SK-N-SH (cell line): ENCODE data around the gene FLCN. TPM values are rescaled to one million over a fixed set of nuclear protein-coding genes. Genes with fewer than 3 reads are reported as not detected.

Experiments used
- CTCF ChIA-PET: fragments of 300-600, 350-600 bp; formaldehyde crosslinking; extraction: SDS; loops from one replicate; lab custom pipeline; 2021; lab: Yijun Ruan, JAX
- POLR2A ChIA-PET: fragments of 350-600 bp; sonication (Branson Sonifier 250); formaldehyde crosslinking; extraction: SDS; loops from one replicate; lab custom pipeline; 2020; ENCODE audit warnings: antibody characterized with exemption, inconsistent platforms; lab: Yijun Ruan, JAX
- DNase-seq: peaks from one replicate; pipeline ENCODE4 v3.0.0; 2012
- H2AFZ ChIP-seq: fragments of 200-600 bp; sonication (generic); 2 replicates; pipeline ENCODE4 v1.8.1; 2016; ENCODE audit warnings: antibody characterized with exemption, mild to moderate bottlenecking, low read depth
- H3F3A ChIP-seq: fragments of 200-600 bp; sonication (generic); replicated peaks from 2 replicates; pipeline ENCODE3; 2016; ENCODE audit warnings: antibody characterized with exemption, mild to moderate bottlenecking; ENCODE audit not compliant: insufficient read depth
- H3K27ac ChIP-seq, 2 experiments: fragments of 200-500 bp in 1 of 2; fragments of 200-600 bp in 1 of 2; sonication (Bioruptor generic) in 1 of 2; sonication (generic), shearing (Covaris generic) in 1 of 2; 2 replicates each; pipeline versions ENCODE4 v1.5.1 to v1.6.1; 2014 to 2016; ENCODE audit warnings: low read depth in 2 of 2, inconsistent platforms in 1 of 2, low read length in 1 of 2, mild to moderate bottlenecking in 1 of 2, mixed read lengths in 1 of 2
- H3K27me3 ChIP-seq: fragments of 200-600 bp; sonication (generic), shearing (Covaris generic); 2 replicates; pipeline ENCODE4 v1.6.1; 2016; ENCODE audit warnings: mixed run types; ENCODE audit not compliant: insufficient read depth
- H3K36me3 ChIP-seq, 2 experiments: fragments of 200-500 bp in 1 of 2; fragments of 200-600 bp in 1 of 2; sonication (Bioruptor generic) in 1 of 2; sonication (generic) in 1 of 2; replicated peaks in 1 of 2; 2 replicates each; pipeline versions ENCODE3 to v1.5.1; 2014 to 2016; ENCODE audit warnings: low read length in 1 of 2, mild to moderate bottlenecking in 1 of 2; ENCODE audit not compliant: insufficient read depth in 2 of 2, control insufficient read depth in 1 of 2
- H3K4me1 ChIP-seq, 2 experiments: fragments of 200-500 bp in 1 of 2; fragments of 200-600 bp in 1 of 2; sonication (Bioruptor generic) in 1 of 2; sonication (generic), shearing (Covaris generic) in 1 of 2; 2 replicates each; pipeline versions ENCODE4 v1.5.1 to v1.6.1; 2014 to 2016; ENCODE audit warnings: low read depth in 1 of 2, low read length in 1 of 2, mixed run types in 1 of 2; ENCODE audit not compliant: insufficient read depth in 2 of 2, control insufficient read depth in 1 of 2
- H3K4me2 ChIP-seq: fragments of 200-600 bp; sonication (generic), shearing (Covaris generic); 2 replicates; pipeline ENCODE4 v1.6.1; 2017; ENCODE audit warnings: mixed run types
- H3K4me3 ChIP-seq, 2 experiments: fragments of 200-500 bp in 1 of 2; fragments of 200-600 bp in 1 of 2; sonication (Bioruptor generic) in 1 of 2; sonication (generic), shearing (Covaris generic) in 1 of 2; 2 replicates each; pipeline versions ENCODE4 v1.5.1 to v1.8.1; 2014 to 2016; ENCODE audit warnings: low read depth in 2 of 2, inconsistent platforms in 1 of 2, low read length in 1 of 2, mild to moderate bottlenecking in 1 of 2, mixed read lengths in 1 of 2, moderate library complexity in 1 of 2
- H3K79me2 ChIP-seq: fragments of 200-600 bp; sonication (generic); 2 replicates; pipeline ENCODE4 v1.8.1; 2017; ENCODE audit warnings: mild to moderate bottlenecking; ENCODE audit not compliant: insufficient read depth
- H3K9ac ChIP-seq: fragments of 200-600 bp; sonication (generic); 2 replicates; pipeline ENCODE4 v1.6.1; 2017; ENCODE audit warnings: mixed run types
- H3K9me2 ChIP-seq: fragments of 200-600 bp; sonication (generic); 2 replicates; pipeline ENCODE4 v1.6.1; 2017; ENCODE audit warnings: mixed run types
- H3K9me3 ChIP-seq: fragments of 200-600 bp; sonication (generic); 2 replicates; pipeline ENCODE4 v1.6.1; 2017; ENCODE audit warnings: mixed run types, mild to moderate bottlenecking, moderate library complexity
- H4K20me1 ChIP-seq: fragments of 200-600 bp; sonication (generic); 2 replicates; pipeline ENCODE4 v1.6.1; 2017; ENCODE audit warnings: mild to moderate bottlenecking, mixed run types; ENCODE audit not compliant: insufficient read depth
- CHD2 ChIP-seq: fragments of 150-350 bp; IDR thresholded peaks from 2 replicates; pipeline ENCODE4 v1.6.1; 2018; ENCODE audit warnings: low read length; ENCODE audit not compliant: partially characterized antibody
- CTCF ChIP-seq: fragments of 200-600 bp; sonication (generic); IDR thresholded peaks from 2 replicates; pipeline ENCODE4 v1.6.1; 2017; ENCODE audit warnings: antibody characterized with exemption, mild to moderate bottlenecking, moderate library complexity
- EZH2phosphoT487 ChIP-seq: fragments of 200-600 bp; sonication (generic); IDR thresholded peaks from 2 replicates; pipeline ENCODE4 v1.6.1; 2017; ENCODE audit warnings: low read depth, mixed run types, mild to moderate bottlenecking, antibody characterized with exemption, moderate library complexity, borderline replicate concordance
- FOXJ3 ChIP-seq: sonication (generic); formaldehyde crosslinking; IDR thresholded peaks from 2 replicates; pipeline ENCODE4 v1.5.1; 2020; ENCODE audit warnings: mild to moderate bottlenecking, missing genetic modification reagents
- FOXM1 ChIP-seq: IDR thresholded peaks from 2 replicates; pipeline ENCODE4 v1.4.0; 2012; ENCODE audit warnings: low read depth, mild to moderate bottlenecking
- MEF2A ChIP-seq: IDR thresholded peaks from 2 replicates; pipeline ENCODE4 v1.4.0; 2012; ENCODE audit warnings: low read depth, borderline replicate concordance
- MXI1 ChIP-seq: IDR thresholded peaks from 2 replicates; pipeline ENCODE4 v1.6.1; 2012; ENCODE audit warnings: mild to moderate bottlenecking, low read depth, low read length, improper control_type of control experiment
- NFIC ChIP-seq: IDR thresholded peaks from 2 replicates; pipeline ENCODE4 v1.4.0; 2012; ENCODE audit warnings: borderline replicate concordance
- NRF1 ChIP-seq: IDR thresholded peaks from 2 replicates; pipeline ENCODE4 v1.6.1; 2012; ENCODE audit warnings: low read depth, mild to moderate bottlenecking, low read length
- POLR2AphosphoS5 ChIP-seq: IDR thresholded peaks from 2 replicates; pipeline ENCODE4 v1.6.1; 2012; ENCODE audit warnings: low read depth, low read length
- RAD21 ChIP-seq: IDR thresholded peaks from 2 replicates; pipeline ENCODE4 v1.6.1; 2012; ENCODE audit warnings: mild to moderate bottlenecking, low read length
- RCOR1 ChIP-seq: fragments of 150-350 bp; IDR thresholded peaks from 2 replicates; pipeline ENCODE4 v1.6.1; 2017; ENCODE audit warnings: antibody characterized with exemption, low read length
- REST ChIP-seq: IDR thresholded peaks from 2 replicates; pipeline ENCODE4 v1.6.1; 2012; ENCODE audit warnings: mild to moderate bottlenecking, low read depth, low read length, moderate library complexity
- TAF1 ChIP-seq: IDR thresholded peaks from 2 replicates; pipeline ENCODE4 v1.6.1; 2012; ENCODE audit warnings: low read depth, mild to moderate bottlenecking, low read length, moderate library complexity, borderline replicate concordance
- WGBS: methylation state at CpG from one replicate; pipeline ENCODE4 v1.1.6; 2017; ENCODE audit warnings: low lambda C conversion rate; 5-methylcytosine and 5-hydroxymethylcytosine counted together
- polyA plus RNA-seq, 3 experiments: library from polyadenylated mRNA; depleted of rRNA; stranded (reverse); fragments of >200 nt; gene quantifications; 2 replicates each; pipeline ENCODE4 v1.2.3, GENCODE V29; 2012
- TF ChIP-seq, protein P1 (sequence below): IDR thresholded peaks from 2 replicates; pipeline ENCODE4; 2012
- TF ChIP-seq, protein P2 (sequence below): fragments of 150-350 bp; IDR thresholded peaks from 2 replicates; pipeline ENCODE4 v1.6.1; 2017; ENCODE audit warnings: antibody characterized with exemption, low read length, low read depth, borderline replicate concordance

The FLCN gene
- polyA plus RNA-seq, 1 of the 3 experiments (the other 2 are of a cell fraction), result 14.6 TPM

GRCh38 chr17:17179371-17179827 lies 57.6 kb downstream of the FLCN start (continued):
- TF ChIP-seq CHD2, result no peak
- no peak for TF ChIP-seq TAF1
- TF ChIP-seq FOXJ3 (CRISPR knock-in tag), result no peak
- TF ChIP-seq, all 33 proteins: peak for 0

DNA sequence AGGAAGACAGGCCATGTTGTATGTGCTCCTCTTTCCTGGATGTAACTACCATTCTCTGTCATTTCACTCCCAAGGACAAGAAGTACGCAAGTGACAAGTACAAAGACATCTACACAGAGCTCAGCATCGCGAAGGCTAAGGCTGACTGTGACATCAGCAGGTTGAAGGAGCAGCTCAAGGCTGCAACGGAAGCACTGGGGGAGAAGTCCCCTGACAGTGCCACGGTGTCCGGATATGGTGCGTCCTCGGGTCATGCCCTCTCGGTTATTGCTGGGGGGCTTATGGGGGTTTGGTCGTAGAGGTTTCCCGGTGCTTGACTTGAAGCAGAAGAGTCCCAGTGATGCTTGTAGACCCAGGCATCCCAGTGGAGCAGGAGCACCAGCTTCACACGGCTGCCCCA lies 59.8 kb downstream of the FLCN start:
- peaks cover 39 to 82% of the 10 kb centered on the region in 2 experiments for H3K36me3 ChIP-seq
- no peak overlapping the region for H3K27ac ChIP-seq
- POLR2A ChIA-PET, result no interaction called here

More for the DNA sequence above, 59.8 kb downstream of the FLCN start:
- TF ChIP-seq REST (no peak), CTCF (no peak), NFIC (no peak), FOXM1 (no peak), POLR2AphosphoS5 (no peak), RAD21 (no peak), RCOR1 (no peak), MXI1 (no peak), NRF1 (no peak), EZH2phosphoT487 (no peak), MEF2A (no peak)
- TF ChIP-seq, protein P1, sequence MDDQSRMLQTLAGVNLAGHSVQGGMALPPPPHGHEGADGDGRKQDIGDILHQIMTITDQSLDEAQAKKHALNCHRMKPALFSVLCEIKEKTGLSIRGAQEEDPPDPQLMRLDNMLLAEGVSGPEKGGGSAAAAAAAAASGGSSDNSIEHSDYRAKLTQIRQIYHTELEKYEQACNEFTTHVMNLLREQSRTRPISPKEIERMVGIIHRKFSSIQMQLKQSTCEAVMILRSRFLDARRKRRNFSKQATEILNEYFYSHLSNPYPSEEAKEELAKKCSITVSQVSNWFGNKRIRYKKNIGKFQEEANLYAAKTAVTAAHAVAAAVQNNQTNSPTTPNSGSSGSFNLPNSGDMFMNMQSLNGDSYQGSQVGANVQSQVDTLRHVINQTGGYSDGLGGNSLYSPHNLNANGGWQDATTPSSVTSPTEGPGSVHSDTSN, result no peak
- TF ChIP-seq, protein P2, sequence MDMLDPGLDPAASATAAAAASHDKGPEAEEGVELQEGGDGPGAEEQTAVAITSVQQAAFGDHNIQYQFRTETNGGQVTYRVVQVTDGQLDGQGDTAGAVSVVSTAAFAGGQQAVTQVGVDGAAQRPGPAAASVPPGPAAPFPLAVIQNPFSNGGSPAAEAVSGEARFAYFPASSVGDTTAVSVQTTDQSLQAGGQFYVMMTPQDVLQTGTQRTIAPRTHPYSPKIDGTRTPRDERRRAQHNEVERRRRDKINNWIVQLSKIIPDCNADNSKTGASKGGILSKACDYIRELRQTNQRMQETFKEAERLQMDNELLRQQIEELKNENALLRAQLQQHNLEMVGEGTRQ, result no peak
- Histone ChIP-seq H3K9me3 (no peaks in the 10 kb centered on the region), H3K9me2 (no peaks in the 10 kb centered on the region), H3K4me1 (peaks cover 0 to 13% of the 10 kb centered on the region in 2 experiments; a peak in 1 of 4 replicates), H3K4me3 (no peak overlapping the region), H3K4me2 (no peak overlapping the region), H3K79me2 (no peaks in the 10 kb centered on the region), H4K20me1 (no peaks in the 10 kb centered on the region), H2AFZ (no peak overlapping the region), H3K9ac (no peak overlapping the region), H3K27me3 (no peaks in the 10 kb centered on the region), H3F3A (peaks cover 4% of the 10 kb centered on the region)
- DNase-seq, result no peak
- CTCF ChIA-PET, result interaction anchor here (0.6 kb wide), 1 partner anchor 255 kb away, joined by 3 read pairs; no protein-coding TSS in a partner anchor
- 97% methylated on average over 12 of the region's 12 CpGs for WGBS
